ENCODE results near the gene ATG9A. TPM values are rescaled to one million over a fixed set of nuclear protein-coding genes. Genes with fewer than 3 reads are reported as not detected.

Gene ATG9A
- total RNA-seq, 1 experiment from 2014 or later, result 42.9 TPM

DNA sequence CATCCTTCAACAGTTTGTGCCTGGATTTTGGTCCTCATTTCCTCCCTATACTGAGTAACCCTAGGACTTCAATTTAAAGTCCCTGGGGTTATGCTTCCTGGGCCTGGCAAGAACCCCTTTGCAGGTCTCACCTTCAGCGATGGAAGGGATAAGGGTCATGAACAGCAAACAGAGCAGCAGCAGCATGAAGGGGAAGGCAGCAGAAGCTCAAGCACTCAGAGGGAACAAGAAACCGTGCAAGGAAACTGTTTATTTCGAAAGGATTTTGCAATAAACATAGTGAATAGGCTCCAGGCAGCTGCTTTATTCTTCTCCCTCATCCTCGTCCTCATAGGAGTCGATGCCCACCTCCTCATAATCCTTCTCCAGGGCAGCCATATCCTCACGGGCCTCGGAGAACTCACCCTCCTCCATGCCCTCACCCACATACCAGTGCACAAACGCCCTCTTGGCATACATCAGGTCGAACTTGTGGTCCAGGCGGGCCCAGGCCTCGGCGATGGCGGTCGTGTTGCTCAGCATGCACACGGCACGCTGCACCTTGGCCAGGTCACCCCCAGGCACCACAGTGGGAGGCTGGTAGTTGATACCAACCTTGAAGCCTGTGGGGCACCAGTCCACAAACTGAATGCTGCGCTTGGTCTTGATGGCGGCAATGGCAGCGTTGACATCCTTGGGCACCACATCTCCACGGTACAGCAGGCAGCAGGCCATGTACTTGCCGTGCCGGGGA, 20.8 kb upstream of the ATG9A start (continued):
- no peak for TF ChIP-seq ESRRA (CRISPR knock-in tag; IDR thresholded peaks at IDR 0.05; ENCODE audit: borderline replicate concordance)
- TF ChIP-seq, protein P1, sequence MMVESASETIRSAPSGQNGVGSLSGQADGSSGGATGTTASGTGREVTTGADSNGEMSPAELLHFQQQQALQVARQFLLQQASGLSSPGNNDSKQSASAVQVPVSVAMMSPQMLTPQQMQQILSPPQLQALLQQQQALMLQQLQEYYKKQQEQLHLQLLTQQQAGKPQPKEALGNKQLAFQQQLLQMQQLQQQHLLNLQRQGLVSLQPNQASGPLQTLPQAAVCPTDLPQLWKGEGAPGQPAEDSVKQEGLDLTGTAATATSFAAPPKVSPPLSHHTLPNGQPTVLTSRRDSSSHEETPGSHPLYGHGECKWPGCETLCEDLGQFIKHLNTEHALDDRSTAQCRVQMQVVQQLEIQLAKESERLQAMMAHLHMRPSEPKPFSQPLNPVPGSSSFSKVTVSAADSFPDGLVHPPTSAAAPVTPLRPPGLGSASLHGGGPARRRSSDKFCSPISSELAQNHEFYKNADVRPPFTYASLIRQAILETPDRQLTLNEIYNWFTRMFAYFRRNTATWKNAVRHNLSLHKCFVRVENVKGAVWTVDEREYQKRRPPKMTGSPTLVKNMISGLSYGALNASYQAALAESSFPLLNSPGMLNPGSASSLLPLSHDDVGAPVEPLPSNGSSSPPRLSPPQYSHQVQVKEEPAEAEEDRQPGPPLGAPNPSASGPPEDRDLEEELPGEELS (CRISPR knock-in tag; IDR thresholded peaks at IDR 0.05), result no peak
- TF ChIP-seq, protein P2, sequence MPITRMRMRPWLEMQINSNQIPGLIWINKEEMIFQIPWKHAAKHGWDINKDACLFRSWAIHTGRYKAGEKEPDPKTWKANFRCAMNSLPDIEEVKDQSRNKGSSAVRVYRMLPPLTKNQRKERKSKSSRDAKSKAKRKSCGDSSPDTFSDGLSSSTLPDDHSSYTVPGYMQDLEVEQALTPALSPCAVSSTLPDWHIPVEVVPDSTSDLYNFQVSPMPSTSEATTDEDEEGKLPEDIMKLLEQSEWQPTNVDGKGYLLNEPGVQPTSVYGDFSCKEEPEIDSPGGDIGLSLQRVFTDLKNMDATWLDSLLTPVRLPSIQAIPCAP (CRISPR knock-in tag; IDR thresholded peaks at IDR 0.05), result no peak

DNA sequence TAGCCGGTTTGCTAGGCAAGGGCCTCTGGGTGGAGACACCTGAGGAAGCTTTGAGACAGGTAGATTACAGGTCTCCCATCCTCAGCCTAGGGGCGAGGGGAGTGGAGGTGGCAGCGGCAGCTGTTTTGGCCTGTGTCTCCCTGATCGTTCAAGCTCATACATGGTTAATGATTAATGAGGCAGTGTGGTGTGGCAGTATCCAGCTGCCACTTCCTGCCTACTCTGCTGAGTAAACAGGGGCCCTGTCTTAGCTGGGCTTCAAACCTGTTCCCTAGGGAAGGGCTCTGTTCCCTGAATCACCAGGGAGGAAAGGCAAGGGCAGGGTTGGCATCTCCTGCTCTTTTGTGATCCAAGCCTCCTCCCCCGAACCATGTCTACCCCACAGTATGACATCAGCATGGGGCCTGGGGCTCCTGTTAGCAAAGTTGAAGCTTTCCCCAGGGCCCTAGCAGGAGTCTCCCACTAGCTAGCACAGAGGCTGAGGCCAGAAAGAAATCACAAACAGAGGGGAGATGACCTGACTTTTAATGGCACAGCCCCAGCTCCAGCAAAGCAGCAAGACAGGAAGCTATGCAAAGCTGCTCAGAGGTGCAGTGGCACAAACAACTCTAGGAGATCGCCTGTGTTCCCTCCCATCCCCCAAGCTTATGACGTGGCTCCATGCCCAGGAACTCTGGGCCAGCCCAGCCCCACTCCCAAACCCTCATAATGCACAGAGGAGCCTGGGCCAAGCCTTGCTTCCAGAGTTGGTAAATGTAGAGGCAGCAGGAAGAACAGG, 20.0 kb upstream of the ATG9A start:
- H3K4me3 Mint-ChIP-seq, result no peak overlapping the region
- ATAC-seq, result no peak
- CTCF ChIA-PET, result interaction anchor here (0.6 to 3.0 kb wide), 11 partner anchors 13 to 246 kb away, joined by 3 to 25 read pairs (median 3); partner anchors contain the start of genes ANKZF1, ATG9A and DNAJB2
- peaks cover 31% of the 10 kb centered on the region for H3K27me3 Mint-ChIP-seq (ENCODE audit: low read depth)
- POLR2A ChIA-PET, result interaction anchor here (1.1 to 2.3 kb wide), 4 partner anchors 25 to 296 kb away, joined by 3 to 11 read pairs (median 5); partner anchors contain the start of gene ABCB6
- TF ChIP-seq GABPB1 (CRISPR knock-in tag; IDR thresholded peaks at IDR 0.05), result peak; percentile 43; the same call in 1 of the 2 replicates
- TF ChIP-seq, protein P3, sequence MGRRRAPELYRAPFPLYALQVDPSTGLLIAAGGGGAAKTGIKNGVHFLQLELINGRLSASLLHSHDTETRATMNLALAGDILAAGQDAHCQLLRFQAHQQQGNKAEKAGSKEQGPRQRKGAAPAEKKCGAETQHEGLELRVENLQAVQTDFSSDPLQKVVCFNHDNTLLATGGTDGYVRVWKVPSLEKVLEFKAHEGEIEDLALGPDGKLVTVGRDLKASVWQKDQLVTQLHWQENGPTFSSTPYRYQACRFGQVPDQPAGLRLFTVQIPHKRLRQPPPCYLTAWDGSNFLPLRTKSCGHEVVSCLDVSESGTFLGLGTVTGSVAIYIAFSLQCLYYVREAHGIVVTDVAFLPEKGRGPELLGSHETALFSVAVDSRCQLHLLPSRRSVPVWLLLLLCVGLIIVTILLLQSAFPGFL (CRISPR knock-in tag; IDR thresholded peaks at IDR 0.05; ENCODE audit: borderline replicate concordance), result no peak
- H3K4me1 Mint-ChIP-seq, result peaks cover 31% of the 10 kb centered on the region
- H3K36me3 Mint-ChIP-seq, result peaks cover 19% of the 10 kb centered on the region; the same call in 1 of the 2 replicates
- no peaks in the 10 kb centered on the region for H3K9me3 Mint-ChIP-seq
- no peak for DNase-seq (ENCODE audit: low spot score)
- peak overlapping the region; percentile 76; the same call in 1 of the 2 replicates for H3K27ac Mint-ChIP-seq

DNA sequence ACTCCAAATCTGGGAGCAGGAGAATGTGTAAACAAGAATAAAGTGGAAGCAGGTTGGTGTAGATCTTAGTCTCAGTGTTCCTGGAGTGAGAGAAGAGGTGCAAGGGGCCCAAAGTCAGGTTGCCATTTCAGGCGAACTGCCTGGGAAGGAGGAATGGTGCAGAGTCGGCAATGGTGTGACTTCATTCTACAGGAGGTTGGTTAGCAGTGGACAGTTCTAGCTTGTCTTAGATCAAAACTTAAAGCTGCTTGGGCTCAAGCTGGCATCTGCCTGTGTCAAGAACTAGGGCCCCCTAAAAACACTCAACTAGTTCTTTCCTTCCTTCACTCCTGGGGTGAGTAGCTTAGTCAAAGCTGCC, 19.4 kb upstream of the ATG9A start:
- ATAC-seq (no peak), DNase-seq (ENCODE audit: low spot score) (no peak)
- Mint-ChIP-seq H3K4me1 (peaks cover 31% of the 10 kb centered on the region), H3K27me3 (ENCODE audit: low read depth) (peaks cover 25% of the 10 kb centered on the region), H3K36me3 (peaks cover 19% of the 10 kb centered on the region; the same call in 1 of the 2 replicates), H3K9me3 (no peaks in the 10 kb centered on the region), H3K4me3 (no peak overlapping the region), H3K27ac (peak overlapping the region; percentile 62; the same call in 1 of the 2 replicates)
- TF ChIP-seq, protein P4, sequence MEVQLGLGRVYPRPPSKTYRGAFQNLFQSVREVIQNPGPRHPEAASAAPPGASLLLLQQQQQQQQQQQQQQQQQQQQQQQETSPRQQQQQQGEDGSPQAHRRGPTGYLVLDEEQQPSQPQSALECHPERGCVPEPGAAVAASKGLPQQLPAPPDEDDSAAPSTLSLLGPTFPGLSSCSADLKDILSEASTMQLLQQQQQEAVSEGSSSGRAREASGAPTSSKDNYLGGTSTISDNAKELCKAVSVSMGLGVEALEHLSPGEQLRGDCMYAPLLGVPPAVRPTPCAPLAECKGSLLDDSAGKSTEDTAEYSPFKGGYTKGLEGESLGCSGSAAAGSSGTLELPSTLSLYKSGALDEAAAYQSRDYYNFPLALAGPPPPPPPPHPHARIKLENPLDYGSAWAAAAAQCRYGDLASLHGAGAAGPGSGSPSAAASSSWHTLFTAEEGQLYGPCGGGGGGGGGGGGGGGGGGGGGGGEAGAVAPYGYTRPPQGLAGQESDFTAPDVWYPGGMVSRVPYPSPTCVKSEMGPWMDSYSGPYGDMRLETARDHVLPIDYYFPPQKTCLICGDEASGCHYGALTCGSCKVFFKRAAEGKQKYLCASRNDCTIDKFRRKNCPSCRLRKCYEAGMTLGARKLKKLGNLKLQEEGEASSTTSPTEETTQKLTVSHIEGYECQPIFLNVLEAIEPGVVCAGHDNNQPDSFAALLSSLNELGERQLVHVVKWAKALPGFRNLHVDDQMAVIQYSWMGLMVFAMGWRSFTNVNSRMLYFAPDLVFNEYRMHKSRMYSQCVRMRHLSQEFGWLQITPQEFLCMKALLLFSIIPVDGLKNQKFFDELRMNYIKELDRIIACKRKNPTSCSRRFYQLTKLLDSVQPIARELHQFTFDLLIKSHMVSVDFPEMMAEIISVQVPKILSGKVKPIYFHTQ (CRISPR knock-in tag; IDR thresholded peaks at IDR 0.05), result no peak
- TF ChIP-seq RELA (CRISPR knock-in tag; IDR thresholded peaks at IDR 0.05; ENCODE audit: borderline replicate concordance), result no peak
- no peak for TF ChIP-seq ATF1 (CRISPR knock-in tag; IDR thresholded peaks at IDR 0.05)
- no peak for TF ChIP-seq GTF2I (CRISPR knock-in tag; conservative IDR thresholded peaks at IDR 0.05)
- TF ChIP-seq, protein P5, sequence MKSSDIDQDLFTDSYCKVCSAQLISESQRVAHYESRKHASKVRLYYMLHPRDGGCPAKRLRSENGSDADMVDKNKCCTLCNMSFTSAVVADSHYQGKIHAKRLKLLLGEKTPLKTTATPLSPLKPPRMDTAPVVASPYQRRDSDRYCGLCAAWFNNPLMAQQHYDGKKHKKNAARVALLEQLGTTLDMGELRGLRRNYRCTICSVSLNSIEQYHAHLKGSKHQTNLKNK (CRISPR knock-in tag; IDR thresholded peaks at IDR 0.05), result no peak
- no peak for TF ChIP-seq CREB1 (CRISPR knock-in tag; IDR thresholded peaks at IDR 0.05)
- TF ChIP-seq, protein P6, sequence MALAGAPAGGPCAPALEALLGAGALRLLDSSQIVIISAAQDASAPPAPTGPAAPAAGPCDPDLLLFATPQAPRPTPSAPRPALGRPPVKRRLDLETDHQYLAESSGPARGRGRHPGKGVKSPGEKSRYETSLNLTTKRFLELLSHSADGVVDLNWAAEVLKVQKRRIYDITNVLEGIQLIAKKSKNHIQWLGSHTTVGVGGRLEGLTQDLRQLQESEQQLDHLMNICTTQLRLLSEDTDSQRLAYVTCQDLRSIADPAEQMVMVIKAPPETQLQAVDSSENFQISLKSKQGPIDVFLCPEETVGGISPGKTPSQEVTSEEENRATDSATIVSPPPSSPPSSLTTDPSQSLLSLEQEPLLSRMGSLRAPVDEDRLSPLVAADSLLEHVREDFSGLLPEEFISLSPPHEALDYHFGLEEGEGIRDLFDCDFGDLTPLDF (CRISPR knock-in tag; IDR thresholded peaks at IDR 0.05), result no peak
- no peak for TF ChIP-seq NFYB (CRISPR knock-in tag; conservative IDR thresholded peaks at IDR 0.05; ENCODE audit: low read depth)
- TF ChIP-seq GABPB1 (CRISPR knock-in tag; IDR thresholded peaks at IDR 0.05), result no peak
- TF ChIP-seq, protein P7, sequence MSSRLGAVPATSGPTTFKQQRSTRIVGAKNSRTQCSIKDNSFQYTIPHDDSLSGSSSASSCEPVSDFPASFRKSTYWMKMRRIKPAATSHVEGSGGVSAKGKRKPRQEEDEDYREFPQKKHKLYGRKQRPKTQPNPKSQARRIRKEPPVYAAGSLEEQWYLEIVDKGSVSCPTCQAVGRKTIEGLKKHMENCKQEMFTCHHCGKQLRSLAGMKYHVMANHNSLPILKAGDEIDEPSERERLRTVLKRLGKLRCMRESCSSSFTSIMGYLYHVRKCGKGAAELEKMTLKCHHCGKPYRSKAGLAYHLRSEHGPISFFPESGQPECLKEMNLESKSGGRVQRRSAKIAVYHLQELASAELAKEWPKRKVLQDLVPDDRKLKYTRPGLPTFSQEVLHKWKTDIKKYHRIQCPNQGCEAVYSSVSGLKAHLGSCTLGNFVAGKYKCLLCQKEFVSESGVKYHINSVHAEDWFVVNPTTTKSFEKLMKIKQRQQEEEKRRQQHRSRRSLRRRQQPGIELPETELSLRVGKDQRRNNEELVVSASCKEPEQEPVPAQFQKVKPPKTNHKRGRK (CRISPR knock-in tag; IDR thresholded peaks at IDR 0.05; ENCODE audit: borderline replicate concordance), result no peak
- ChIA-PET POLR2A (interaction anchor here (1.2 to 2.3 kb wide), 2 partner anchors 30 to 295 kb away, joined by 7 to 11 read pairs; partner anchors contain the start of gene ABCB6), CTCF (interaction anchor here (0.6 to 3.0 kb wide), 10 partner anchors 13 to 247 kb away, joined by 3 to 25 read pairs (median 4); partner anchors contain the start of genes ANKZF1, ATG9A and DNAJB2)
